ENCODE results near the gene B4GALNT3.

DNA sequence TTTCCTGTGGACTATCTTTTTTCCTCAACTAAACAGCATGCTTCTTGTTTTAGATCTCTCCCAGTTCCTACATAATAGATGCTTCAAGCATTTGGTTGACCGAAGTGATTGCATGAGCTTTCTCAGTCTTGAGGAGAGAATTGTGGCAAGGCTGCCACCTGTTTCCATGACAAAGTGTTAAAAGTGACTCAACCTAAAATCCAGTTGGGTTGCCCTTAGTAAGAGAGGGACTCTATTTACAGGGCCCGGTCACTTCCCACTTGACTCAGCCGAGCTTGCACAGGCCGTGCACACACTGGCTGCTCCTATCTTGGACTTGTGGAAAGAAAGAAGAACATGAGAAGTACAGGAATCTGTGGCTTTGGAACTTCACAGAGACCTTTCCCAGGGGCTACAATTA lies 2.1 kb upstream of the B4GALNT3 start:
- TF ChIP-seq CTCF (conservative IDR thresholded peaks at IDR 0.05; ENCODE audit: low read length) (no peak), EZH2phosphoT487 (IDR thresholded peaks at IDR 0.05; ENCODE audit: borderline replicate concordance, low read depth, low read length) (no peak)

All from OCI-LY7 (cell line).